ENCODE measurements around the gene MLH1. TPM values are rescaled to one million over a fixed set of nuclear protein-coding genes. Genes with fewer than 3 reads are reported as not detected.

Gene MLH1
- polyA plus RNA-seq, 2 of the 4 experiments (the other 2 are of a cell fraction), result 61.8 to 73.1 TPM

DNA sequence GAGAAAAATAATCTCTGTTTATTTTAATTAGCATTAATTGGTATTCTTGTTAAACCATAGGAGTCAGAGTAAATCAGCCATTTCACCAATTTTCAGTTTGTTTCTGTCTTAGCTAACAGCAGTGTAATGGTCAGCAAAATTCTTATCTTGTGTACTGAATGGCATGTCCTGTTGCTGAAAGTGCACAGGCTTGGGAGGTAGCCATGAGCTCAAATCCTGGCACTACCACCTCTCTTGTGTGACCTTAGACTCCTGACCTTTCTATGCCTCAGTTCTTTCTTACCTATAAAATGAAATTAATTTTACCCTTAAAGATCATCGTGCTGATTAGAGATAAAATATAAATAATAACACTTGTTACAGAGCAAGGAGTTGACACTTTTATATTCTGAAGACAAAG lies 35.8 kb downstream of the MLH1 start:
- DNase-seq (ENCODE audit: low read depth in 1 of 2, low spot score in 1 of 2) (no peak), ATAC-seq (no peak), FAIRE-seq (no peak)
- 88% methylated on average over 1 of the region's 1 CpG for WGBS (ENCODE audit: missing lambda C conversion rate)
- TF ChIP-seq RNF2 (IDR thresholded peaks at IDR 0.05; ENCODE audit: borderline replicate concordance, low read depth) (no peak), MAZ (IDR thresholded peaks at IDR 0.05; ENCODE audit: borderline replicate concordance, low read depth, low read length) (no peak), JUNB (IDR thresholded peaks at IDR 0.05) (no peak), EHMT2 (IDR thresholded peaks at IDR 0.05; ENCODE audit: low read depth) (no peak), FOSB (CRISPR knock-in tag; IDR thresholded peaks at IDR 0.05) (no peak), TFCP2L1 (CRISPR knock-in tag; IDR thresholded peaks at IDR 0.05) (no peak), EHF (CRISPR knock-in tag; IDR thresholded peaks at IDR 0.05) (no peak), NPAS2 (CRISPR knock-in tag; IDR thresholded peaks at IDR 0.05; ENCODE audit: borderline replicate concordance) (no peak)
- TF ChIP-seq, protein P1, sequence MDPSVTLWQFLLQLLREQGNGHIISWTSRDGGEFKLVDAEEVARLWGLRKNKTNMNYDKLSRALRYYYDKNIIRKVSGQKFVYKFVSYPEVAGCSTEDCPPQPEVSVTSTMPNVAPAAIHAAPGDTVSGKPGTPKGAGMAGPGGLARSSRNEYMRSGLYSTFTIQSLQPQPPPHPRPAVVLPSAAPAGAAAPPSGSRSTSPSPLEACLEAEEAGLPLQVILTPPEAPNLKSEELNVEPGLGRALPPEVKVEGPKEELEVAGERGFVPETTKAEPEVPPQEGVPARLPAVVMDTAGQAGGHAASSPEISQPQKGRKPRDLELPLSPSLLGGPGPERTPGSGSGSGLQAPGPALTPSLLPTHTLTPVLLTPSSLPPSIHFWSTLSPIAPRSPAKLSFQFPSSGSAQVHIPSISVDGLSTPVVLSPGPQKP (IDR thresholded peaks at IDR 0.05; ENCODE audit: low read depth, low read length), result no peak
- POLR2A ChIA-PET, result no interaction called here
- Histone ChIP-seq H3K4me3 (no peak overlapping the region), H3K9me3 (peaks cover 11% of the 10 kb centered on the region), H3K4me1 (peaks cover 5% of the 10 kb centered on the region; the same call in 1 of the 3 replicates), H3K4me2 (no peak overlapping the region), H3K27ac (no peak overlapping the region)
- CTCF ChIA-PET, result interaction anchor here (0.6 to 1.4 kb wide), 6 partner anchors 16 to 975 kb away, joined by 3 to 4 read pairs (median 3); no protein-coding TSS in a partner anchor

DNA sequence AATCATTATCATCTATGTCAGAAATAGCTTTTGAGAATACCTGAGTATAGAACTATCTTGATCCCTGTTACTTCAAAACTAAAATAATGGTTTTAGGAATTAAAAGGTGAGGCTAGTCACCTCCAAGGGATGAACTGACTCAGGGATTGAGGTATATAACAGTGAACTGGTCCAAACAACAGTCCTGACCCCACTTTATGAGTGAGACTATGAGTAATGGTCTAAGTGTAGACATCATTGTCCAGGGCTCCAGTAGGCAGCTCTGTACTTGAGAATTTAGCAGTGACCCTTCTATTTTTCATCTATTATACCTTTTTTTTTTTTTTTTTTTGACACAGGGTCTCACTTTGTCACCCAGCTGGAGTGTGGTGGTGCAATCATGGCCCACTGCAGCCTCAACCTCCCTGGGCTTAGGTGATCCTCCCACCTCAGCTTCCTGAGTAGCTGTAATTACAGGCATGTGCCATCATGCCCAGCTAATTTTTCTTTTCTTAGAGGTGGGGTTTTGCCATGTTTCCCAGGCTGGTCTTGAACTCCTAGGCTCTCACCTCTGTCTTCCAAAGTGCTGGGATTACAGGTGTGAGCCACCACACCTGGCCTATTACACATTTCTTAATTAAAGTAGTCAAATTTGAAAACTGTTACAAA lies 36.3 kb downstream of the MLH1 start:
- POLR2A ChIA-PET, result no interaction called here
- Histone ChIP-seq H3K4me2 (no peak overlapping the region), H3K4me1 (peaks cover 5% of the 10 kb centered on the region; the same call in 1 of the 3 replicates), H3K4me3 (no peak overlapping the region), H3K9me3 (peaks cover 6% of the 10 kb centered on the region), H3K27ac (no peak overlapping the region)
- DNase-seq (ENCODE audit: low read depth in 1 of 2, low spot score in 1 of 2), result no peak
- FAIRE-seq, result no peak
- no peak for TF ChIP-seq RCOR1 (IDR thresholded peaks at IDR 0.05; ENCODE audit: low read depth, low read length)
- no peak for TF ChIP-seq TP53 (CRISPR knock-in tag; IDR thresholded peaks at IDR 0.05)
- no peak for TF ChIP-seq NFE2L2 (conservative IDR thresholded peaks at IDR 0.05; ENCODE audit: low read length)
- TF ChIP-seq CBX8 (IDR thresholded peaks at IDR 0.05), result no peak
- TF ChIP-seq KDM5A (IDR thresholded peaks at IDR 0.05), result no peak
- no peak for TF ChIP-seq TFCP2L1 (CRISPR knock-in tag; IDR thresholded peaks at IDR 0.05)
- TF ChIP-seq, protein P1 (IDR thresholded peaks at IDR 0.05; ENCODE audit: low read depth, low read length), result no peak
- TF ChIP-seq NPAS2 (CRISPR knock-in tag; IDR thresholded peaks at IDR 0.05; ENCODE audit: borderline replicate concordance), result no peak
- CTCF ChIA-PET, result interaction anchor here (0.5 to 1.4 kb wide), 7 partner anchors 17 to 974 kb away, joined by 3 to 4 read pairs (median 3); no protein-coding TSS in a partner anchor
- no peak for ATAC-seq

DNA sequence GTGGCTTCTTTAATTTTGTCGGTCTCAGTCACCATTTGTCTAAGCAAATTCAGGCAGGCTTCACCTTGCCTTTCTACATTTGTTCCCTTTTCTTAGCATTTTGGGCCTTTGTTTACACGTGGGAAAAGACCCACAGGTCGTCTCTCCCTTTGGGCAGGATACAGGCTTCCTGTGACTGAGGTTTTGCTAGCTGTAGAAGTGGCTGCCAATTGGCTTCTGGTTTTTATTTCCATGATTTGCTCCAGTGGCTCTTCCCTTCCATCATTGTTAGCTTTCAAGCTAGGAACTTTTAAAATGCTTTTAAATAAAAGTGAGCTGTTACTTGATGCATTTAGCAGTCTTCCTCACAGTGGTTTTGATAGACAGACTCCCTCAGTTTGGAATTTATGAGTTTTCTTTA lies 37.3 kb downstream of the MLH1 start:
- ATAC-seq, result no peak
- no peak overlapping the region for H3K4me2 ChIP-seq
- no peak overlapping the region for H3K4me3 ChIP-seq
- no peak overlapping the region for H3K27ac ChIP-seq
- no peak for DNase-seq (ENCODE audit: low read depth in 1 of 2, low spot score in 1 of 2)
- 80% methylated on average over 3 of the region's 3 CpGs for WGBS (ENCODE audit: missing lambda C conversion rate)
- POLR2A ChIA-PET, result no interaction called here
- TF ChIP-seq KDM1A (IDR thresholded peaks at IDR 0.05; ENCODE audit: low read depth), result no peak
- TF ChIP-seq, protein P1 (IDR thresholded peaks at IDR 0.05; ENCODE audit: low read depth, low read length), result no peak
- TF ChIP-seq GATA3 (IDR thresholded peaks at IDR 0.05; ENCODE audit: borderline replicate concordance), result no peak
- TF ChIP-seq, protein P2, sequence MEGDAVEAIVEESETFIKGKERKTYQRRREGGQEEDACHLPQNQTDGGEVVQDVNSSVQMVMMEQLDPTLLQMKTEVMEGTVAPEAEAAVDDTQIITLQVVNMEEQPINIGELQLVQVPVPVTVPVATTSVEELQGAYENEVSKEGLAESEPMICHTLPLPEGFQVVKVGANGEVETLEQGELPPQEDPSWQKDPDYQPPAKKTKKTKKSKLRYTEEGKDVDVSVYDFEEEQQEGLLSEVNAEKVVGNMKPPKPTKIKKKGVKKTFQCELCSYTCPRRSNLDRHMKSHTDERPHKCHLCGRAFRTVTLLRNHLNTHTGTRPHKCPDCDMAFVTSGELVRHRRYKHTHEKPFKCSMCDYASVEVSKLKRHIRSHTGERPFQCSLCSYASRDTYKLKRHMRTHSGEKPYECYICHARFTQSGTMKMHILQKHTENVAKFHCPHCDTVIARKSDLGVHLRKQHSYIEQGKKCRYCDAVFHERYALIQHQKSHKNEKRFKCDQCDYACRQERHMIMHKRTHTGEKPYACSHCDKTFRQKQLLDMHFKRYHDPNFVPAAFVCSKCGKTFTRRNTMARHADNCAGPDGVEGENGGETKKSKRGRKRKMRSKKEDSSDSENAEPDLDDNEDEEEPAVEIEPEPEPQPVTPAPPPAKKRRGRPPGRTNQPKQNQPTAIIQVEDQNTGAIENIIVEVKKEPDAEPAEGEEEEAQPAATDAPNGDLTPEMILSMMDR (IDR thresholded peaks at IDR 0.05), result no peak
- no peak for TF ChIP-seq BHLHE40 (IDR thresholded peaks at IDR 0.05; ENCODE audit: low read depth, low read length)
- TF ChIP-seq, protein P3, sequence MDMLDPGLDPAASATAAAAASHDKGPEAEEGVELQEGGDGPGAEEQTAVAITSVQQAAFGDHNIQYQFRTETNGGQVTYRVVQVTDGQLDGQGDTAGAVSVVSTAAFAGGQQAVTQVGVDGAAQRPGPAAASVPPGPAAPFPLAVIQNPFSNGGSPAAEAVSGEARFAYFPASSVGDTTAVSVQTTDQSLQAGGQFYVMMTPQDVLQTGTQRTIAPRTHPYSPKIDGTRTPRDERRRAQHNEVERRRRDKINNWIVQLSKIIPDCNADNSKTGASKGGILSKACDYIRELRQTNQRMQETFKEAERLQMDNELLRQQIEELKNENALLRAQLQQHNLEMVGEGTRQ (IDR thresholded peaks at IDR 0.05), result no peak
- no peak for TF ChIP-seq EHF (CRISPR knock-in tag; IDR thresholded peaks at IDR 0.05)
- TF ChIP-seq FOSL2 (IDR thresholded peaks at IDR 0.05), result no peak
- TF ChIP-seq FOSL2 (CRISPR knock-in tag; IDR thresholded peaks at IDR 0.05), result no peak
- peaks cover 5% of the 10 kb centered on the region; the same call in 1 of the 3 replicates for H3K4me1 ChIP-seq
- CTCF ChIA-PET, result interaction anchor here (0.6 to 1.4 kb wide), 2 partner anchors 25 to 91 kb away, joined by 3 read pairs; no protein-coding TSS in a partner anchor
- H3K9me3 ChIP-seq, result peaks cover 5% of the 10 kb centered on the region
- FAIRE-seq, result no peak

Data from A549 (cell line).